T47D (cell line): ENCODE measurements around the gene DHX38.

Source experiments
- DNase-seq, 2 experiments: peaks; one replicate each; pipeline versions ENCODE4 v3.0.0 to v3.0.0-alpha.2; 2011 to 2012; ENCODE audit warnings: low read depth in 1 of 2, low spot score in 1 of 2
- JUND ChIP-seq: IDR thresholded peaks from 2 replicates; pipeline ENCODE4 v1.6.1; 2012; ENCODE audit warnings: low read depth
- in situ Hi-C: cut with HindIII; loops from 2 replicates; pipeline ENCODE4 v1.10.0; 2016; ENCODE audit warnings: low sequenced_read_pairs, low pct_unique_long_range_greater_than_20kb

The DHX38 gene

DNA sequence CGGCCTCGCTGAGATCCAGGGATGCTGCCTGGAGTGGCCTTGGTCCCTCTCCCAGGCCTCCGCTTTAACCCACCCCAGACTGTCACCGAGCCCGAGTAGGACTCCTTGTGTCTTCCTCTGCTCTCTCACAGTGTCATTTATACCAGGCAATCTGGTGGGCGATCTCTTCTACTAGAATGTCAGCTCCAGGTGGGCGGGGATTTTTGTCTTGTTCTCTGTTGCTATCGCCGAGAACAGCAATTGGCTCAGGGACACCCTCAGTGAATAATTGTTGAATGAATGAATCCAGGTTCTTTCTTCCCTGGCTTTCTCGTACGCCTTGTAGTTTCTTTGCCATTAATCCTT is 591 bp downstream of the DHX38 start:
- TF ChIP-seq JUND = no peak
- in situ Hi-C loops = no loop called here
- DNase-seq = peak in 1 of 2 experiments; percentile 22

DNA sequence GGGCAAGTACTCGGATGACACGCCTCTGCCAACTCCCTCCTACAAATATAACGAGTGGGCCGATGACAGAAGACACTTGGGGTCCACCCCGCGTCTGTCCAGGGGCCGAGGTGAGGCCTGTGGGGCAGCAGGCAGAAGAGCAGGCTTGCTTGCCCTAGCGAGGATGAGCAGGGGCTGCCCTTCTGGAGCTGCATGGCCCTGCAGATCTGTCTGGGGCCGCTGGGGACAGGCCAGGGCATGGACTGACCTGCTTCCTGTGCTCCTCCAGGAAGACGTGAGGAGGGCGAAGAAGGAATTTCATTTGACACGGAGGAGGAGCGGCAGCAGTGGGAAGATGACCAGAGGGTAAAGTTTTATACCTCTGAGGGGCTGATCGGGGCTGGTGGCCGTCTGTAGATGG is 5.3 kb downstream of the DHX38 start:
- TF ChIP-seq JUND = no peak
- DNase-seq = no peak
- in situ Hi-C loops = no loop called here

DNA sequence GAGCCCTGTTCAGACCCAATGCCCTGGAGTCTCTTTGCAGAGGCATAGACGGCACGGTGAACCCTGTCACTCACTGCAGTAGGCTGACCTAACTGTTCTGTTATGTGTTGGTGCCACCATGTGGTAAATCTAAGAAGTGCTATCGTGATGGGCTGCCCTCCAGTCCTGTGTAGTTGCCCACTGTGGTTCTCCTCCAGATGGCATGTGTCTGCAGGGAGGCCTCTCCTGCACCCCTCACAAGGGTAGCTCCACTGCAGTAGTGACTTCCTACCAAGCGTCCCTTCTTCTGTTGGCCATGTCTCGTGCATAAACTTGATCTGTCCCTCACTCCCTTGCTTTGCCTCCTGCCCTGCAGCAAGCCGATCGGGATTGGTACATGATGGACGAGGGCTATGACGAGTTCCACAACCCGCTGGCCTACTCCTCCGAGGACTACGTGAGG is 5.8 kb downstream of the DHX38 start:
- no peak for TF ChIP-seq JUND
- in situ Hi-C loops = no loop called here
- DNase-seq = peak; percentile 69 to 73

DNA sequence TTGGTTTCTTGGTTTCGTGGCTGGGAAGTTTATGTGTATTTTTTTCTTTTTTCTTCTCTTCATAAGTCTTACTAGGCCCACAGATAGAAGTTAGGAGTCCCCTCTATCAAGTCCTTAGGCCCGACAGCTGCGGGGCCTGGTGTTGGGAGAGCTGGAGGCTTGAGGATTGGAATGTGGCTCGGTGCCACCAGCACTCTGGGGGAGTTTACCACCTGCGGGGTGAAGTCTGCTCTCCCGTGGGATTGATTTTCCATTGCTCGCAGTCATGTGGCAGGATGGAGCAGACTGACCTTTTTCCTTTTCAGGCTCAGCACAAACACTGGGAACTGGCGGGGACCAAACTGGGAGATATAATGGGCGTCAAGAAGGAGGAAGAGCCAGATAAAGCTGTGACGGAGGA is 7.5 kb downstream of the DHX38 start:
- TF ChIP-seq JUND = no peak

DNA sequence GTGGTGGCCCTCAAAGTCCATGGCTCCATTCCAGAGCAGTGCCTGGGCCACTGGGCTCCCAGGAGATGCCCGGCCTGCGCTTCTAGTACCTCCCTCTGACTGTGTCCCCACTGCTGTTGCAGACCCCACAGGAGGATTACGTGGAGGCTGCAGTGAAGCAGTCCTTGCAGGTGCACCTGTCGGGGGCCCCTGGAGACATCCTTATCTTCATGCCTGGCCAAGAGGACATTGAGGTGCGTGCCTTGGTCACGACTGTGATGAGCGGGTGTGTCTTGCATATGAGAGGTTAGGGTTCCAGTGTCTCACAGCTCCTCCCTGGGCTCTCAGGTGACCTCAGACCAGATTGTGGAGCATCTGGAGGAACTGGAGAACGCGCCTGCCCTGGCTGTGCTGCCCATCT is 11.3 kb downstream of the DHX38 start:
- TF ChIP-seq JUND = no peak
- in situ Hi-C loops = no loop called here
- DNase-seq = no peak

More for the DNA sequence above, 7.5 kb downstream of the DHX38 start:
- in situ Hi-C loops = no loop called here
- DNase-seq = no peak

DNA sequence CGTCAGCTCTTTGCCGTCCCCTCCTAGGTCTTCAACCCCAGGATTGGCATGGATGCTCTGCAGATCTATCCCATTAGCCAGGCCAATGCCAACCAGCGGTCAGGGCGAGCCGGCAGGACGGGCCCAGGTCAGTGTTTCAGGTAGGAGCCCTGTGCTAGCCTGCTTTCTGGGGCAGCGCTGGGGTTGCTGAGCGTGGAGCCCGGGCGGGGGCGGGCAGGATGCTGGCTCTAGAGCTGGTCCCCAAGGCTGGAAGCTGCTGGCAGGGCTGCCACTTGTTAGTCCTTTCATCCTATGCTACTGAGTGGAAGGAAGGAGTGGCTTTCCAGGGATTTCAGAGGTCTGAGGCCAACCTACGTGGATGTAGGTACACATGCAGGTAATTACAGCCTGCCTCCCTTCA is 12.3 kb downstream of the DHX38 start:
- no peak for DNase-seq
- no peak for TF ChIP-seq JUND
- in situ Hi-C loops = no loop called here

DNA sequence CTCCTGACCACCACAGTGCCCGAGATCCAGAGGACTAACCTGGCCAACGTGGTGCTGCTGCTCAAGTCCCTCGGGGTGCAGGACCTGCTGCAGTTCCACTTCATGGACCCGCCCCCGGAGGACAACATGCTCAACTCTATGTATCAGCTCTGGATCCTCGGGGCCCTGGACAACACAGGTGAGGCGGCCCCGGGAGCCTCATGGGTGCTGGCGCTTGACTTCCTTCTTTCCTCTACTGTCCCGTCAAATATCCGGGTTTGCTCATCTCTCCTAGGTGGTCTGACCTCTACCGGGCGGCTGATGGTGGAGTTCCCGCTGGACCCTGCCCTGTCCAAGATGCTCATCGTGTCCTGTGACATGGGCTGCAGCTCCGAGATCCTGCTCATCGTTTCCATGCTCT is 13.7 kb downstream of the DHX38 start:
- no peak for DNase-seq
- TF ChIP-seq JUND = no peak
- in situ Hi-C loops = no loop called here

DNA sequence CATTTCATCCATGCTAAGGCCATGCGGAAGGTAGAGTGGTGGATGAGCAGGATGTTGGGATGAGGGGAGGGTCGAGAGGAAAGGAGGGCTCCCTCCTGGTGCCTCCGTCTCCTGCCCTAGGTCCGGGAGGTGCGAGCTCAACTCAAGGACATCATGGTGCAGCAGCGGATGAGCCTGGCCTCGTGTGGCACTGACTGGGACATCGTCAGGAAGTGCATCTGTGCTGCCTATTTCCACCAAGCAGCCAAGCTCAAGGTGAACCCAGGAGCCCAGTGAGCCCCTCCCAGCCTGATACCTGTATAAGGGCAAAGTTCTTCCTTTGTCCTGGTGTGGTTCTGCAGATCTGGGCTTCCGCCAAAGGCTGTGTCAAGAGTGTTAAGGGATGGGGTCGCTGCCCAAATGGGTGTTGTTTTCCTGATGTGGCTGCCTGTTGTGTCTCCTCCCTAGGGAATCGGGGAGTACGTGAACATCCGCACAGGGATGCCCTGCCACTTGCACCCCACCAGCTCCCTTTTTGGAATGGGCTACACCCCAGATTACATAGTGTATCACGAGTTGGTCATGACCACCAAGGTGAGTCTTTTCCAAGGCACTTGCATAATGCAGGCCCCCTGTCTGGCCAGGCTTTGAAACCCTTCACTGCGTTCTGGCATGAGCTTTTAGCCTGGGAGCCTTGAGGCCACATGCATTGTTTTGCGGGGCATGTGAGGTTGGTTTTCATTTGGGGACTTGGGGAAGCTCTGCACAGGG is 14.9 kb downstream of the DHX38 start:
- in situ Hi-C loops = no loop called here
- no peak for TF ChIP-seq JUND

DNA sequence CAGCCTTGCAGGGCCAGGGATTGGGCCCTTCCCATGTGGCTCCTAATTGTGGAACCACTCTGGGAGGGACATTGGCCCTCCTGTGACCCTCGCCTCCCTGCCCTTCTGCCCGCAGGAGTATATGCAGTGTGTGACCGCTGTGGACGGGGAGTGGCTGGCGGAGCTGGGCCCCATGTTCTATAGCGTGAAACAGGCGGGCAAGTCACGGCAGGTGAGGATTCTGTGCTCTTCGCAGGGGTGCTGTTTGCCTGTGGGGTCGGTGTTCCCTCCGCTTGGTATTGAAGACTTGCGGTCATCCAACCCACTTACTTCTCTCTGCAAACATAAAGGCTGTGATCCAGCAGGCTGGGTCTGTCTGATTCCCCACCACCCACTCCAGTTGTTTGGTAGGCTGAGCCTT is 15.7 kb downstream of the DHX38 start:
- no peak for TF ChIP-seq JUND
- no peak for DNase-seq
- in situ Hi-C loops = no loop called here

More for the DNA sequence above, 14.9 kb downstream of the DHX38 start:
- DNase-seq = no peak

DNA sequence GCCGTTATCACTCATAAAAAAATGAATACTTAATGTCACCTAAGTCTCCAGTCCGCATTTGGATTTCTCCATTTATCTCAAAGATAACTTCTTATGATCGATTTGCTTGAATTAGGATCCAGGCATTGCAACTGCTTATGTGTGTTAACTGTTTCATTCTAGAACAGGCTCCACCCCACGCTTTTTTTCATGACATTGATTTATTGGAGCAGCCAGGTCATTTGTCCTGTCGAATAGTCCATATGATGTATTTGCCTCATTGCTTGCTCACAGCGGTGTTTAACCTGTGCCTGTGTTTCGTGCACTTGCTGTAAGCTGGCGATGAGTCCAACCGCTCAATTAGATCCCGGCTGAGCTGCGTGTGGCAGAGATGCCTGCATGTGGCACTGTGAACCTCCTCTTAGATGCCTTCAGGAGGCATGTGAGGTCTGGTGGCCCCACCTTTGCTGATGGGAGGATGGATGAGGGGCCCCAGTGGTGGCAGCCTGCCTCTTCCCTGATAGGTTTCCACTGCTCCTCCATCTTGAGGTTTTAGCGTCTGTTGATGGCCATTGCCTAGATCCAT is 16.4 kb downstream of the DHX38 start:
- in situ Hi-C loops = no loop called here
- DNase-seq = no peak
- TF ChIP-seq JUND = no peak

DNA sequence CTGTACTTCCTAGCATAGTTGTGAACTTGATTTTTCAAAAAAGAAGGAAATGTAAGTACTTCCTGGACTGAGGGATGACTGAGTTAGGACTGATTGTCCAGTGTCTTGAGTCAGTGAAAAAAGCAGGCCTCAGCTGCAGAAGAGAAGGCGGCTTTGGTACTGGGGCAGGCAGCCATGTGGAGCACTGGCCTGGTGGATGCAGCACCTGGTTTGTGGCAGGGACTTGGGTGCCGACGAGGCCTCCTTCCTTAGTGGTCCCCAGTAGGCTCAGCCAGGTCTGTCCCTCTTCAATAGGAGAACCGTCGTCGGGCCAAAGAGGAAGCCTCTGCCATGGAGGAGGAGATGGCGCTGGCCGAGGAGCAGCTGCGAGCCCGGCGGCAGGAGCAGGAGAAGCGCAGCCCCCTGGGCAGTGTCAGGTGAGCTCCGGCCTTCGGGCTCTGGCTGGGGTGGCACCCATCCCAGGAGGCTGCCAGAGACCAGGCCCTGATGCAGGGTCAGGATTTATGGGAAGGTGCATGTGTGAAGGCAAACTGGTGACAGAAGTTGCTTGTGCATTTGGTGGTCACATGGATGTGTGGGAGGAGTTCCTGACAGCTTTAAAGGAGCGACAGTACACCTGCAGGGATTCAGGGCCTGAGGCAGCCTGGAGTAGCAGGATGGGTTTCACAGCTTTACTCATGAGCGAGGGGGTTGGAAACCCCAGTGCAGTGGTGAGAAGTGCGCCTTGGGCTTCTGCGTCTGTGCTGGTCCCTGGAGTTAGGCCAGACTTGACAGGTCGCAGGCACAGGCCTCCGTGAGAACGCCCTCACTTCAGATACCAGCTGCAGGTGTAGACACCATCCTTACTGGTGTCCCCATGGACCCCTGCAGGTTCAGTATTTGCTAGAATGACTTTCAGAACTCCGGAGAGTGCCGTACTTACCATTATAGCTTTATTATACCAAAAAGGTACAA is 17.3 kb downstream of the DHX38 start:
- no peak for TF ChIP-seq JUND
- in situ Hi-C loops = no loop called here

DNA sequence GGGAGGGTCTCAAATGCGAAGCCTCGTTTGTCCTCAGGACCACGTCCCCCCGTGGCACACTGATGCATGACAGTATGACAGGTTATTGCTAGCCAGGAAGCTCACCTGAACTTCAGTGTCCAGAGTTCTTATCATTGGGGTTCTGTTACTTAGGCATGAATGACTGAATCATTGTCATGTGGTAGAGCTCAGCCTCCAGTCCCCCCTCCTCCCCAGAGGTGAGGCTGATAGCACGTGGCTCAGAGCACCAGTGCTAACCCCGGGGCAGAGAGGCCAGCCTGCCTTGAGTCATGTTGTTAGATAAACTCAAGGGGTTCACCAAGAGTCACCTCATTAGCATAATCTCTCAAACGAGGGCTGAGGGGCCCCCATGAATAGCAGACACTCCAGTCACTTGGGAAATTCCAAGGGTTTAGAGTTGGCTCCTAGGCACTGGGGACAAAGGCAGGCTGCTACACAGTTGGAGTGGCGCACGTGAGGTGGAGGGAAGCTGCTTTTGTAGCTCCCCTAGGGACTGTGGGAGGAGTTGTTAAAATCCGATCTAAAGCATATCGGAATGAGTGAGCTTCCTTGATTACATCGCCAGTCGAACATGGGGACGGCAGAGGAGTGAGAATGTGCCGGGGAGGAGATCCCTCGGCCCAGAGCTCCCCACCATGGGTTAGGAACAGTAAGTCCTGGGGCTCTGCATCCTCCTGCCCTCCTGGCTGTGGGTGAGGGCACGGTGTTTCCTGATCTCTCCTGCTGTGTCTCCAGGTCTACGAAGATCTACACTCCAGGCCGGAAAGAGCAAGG is 18.2 kb downstream of the DHX38 start:
- DNase-seq = no peak
- in situ Hi-C loops = no loop called here
- TF ChIP-seq JUND = no peak

More for the DNA sequence above, 17.3 kb downstream of the DHX38 start:
- DNase-seq = no peak
